Bronchial epithelial cell (primary cell): ENCODE measurements around the gene ARID3B. TPM values are rescaled to one million over a fixed set of nuclear protein-coding genes. Genes with fewer than 3 reads are reported as not detected.

Experiments
- DNase-seq: peaks from one replicate; pipeline ENCODE4 v3.0.0-alpha.2; 2010; ENCODE audit warnings: low read depth
- FAIRE-seq: peaks from 2 replicates; lab custom pipeline; 2011; peaks lifted over from hg19 to GRCh38; lab: Jason Lieb, UNC
- H3K27me3 ChIP-seq: 2 replicates; pipeline ENCODE4 v1.5.1; 2011; ENCODE audit warnings: low read length; ENCODE audit not compliant: control insufficient read depth, insufficient read depth
- H3K36me3 ChIP-seq: 2 replicates; pipeline ENCODE4 v1.5.1; 2011; ENCODE audit warnings: low read length; ENCODE audit not compliant: control insufficient read depth, insufficient read depth
- H3K4me3 ChIP-seq: 2 replicates; pipeline ENCODE4 v1.5.1; 2011; ENCODE audit warnings: mild to moderate bottlenecking, low read depth, low read length, control low read depth
- total RNA-seq: library from RNA; depleted of rRNA; stranded (reverse); fragments of >200 nt; gene quantifications from 2 replicates; pipeline ENCODE4 v1.2.1, GENCODE V29; 2014
- TF ChIP-seq, protein P1 (sequence below): IDR thresholded peaks from 2 replicates; pipeline ENCODE4 v1.5.1; 2011; ENCODE audit warnings: mild to moderate bottlenecking, moderate library complexity, low read length, control low read depth, inconsistent platforms; ENCODE audit not compliant: insufficient read depth, severe bottlenecking

ARID3B gene
- total RNA-seq, 1 donor from 2014 or later = 3.4 TPM

DNA sequence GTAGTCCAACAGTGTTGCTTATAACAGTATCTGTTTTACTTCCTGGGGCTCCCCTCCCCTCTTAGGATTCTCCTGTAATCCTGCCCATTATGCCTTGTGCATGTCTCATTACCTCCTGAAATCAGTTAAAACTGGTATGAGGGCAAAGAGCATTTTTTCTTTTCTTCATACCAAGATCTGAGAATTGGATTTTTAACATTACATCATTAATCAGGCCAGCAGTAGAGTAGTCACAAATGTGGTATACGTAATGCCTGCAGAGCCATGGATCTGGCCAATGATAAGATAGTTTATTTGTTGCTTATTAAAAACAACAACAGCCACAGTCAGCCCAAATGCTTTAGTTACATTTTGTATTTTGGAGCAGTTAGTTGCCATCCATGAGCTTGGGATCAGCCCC, 23.2 kb downstream of the ARID3B start:
- DNase-seq (no peak), FAIRE-seq (no peak)
- TF ChIP-seq, protein P1, sequence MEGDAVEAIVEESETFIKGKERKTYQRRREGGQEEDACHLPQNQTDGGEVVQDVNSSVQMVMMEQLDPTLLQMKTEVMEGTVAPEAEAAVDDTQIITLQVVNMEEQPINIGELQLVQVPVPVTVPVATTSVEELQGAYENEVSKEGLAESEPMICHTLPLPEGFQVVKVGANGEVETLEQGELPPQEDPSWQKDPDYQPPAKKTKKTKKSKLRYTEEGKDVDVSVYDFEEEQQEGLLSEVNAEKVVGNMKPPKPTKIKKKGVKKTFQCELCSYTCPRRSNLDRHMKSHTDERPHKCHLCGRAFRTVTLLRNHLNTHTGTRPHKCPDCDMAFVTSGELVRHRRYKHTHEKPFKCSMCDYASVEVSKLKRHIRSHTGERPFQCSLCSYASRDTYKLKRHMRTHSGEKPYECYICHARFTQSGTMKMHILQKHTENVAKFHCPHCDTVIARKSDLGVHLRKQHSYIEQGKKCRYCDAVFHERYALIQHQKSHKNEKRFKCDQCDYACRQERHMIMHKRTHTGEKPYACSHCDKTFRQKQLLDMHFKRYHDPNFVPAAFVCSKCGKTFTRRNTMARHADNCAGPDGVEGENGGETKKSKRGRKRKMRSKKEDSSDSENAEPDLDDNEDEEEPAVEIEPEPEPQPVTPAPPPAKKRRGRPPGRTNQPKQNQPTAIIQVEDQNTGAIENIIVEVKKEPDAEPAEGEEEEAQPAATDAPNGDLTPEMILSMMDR = no peak
- no peak overlapping the region for H3K4me3 ChIP-seq
- H3K27me3 ChIP-seq = no peaks in the 10 kb centered on the region
- H3K36me3 ChIP-seq = peaks cover 5% of the 10 kb centered on the region

DNA sequence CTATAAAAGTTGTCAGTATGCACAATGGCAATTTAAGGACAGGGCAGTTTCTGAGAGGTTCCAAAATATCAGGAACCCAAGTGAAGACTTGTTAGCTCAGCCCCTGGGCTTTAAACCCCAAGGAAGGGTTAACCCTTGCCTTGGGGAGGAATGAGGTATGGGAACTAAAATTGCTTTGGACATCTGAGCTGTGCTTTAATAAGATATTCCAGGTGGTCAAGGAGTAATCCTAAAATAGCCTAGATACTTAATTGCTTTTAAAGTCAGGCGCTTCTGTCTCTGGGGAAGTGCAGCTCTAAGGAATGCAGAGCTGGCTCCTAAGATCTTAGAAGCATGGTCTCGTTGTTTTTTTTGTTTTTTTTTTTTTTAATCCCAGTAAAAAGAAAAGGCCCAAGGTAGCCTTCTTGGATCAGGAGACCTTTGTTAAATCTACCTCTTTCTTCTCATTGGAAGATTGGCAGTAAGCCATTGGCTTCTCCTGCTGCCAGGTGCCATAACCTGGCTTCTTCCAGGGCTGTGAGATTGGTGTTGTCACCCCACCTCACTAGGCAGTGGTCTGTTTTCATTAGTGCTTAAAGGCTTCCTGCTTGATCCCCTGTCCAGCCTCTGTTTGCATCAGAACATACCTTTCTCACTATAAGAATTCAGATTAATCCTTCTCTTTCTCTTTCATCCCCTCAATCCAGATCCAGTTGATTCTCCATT, 24.5 kb downstream of the ARID3B start:
- FAIRE-seq (no peak), DNase-seq (no peak)
- Histone ChIP-seq H3K36me3 (peaks cover 7% of the 10 kb centered on the region), H3K27me3 (no peaks in the 10 kb centered on the region), H3K4me3 (no peak overlapping the region)
- TF ChIP-seq, protein P1 = no peak

DNA sequence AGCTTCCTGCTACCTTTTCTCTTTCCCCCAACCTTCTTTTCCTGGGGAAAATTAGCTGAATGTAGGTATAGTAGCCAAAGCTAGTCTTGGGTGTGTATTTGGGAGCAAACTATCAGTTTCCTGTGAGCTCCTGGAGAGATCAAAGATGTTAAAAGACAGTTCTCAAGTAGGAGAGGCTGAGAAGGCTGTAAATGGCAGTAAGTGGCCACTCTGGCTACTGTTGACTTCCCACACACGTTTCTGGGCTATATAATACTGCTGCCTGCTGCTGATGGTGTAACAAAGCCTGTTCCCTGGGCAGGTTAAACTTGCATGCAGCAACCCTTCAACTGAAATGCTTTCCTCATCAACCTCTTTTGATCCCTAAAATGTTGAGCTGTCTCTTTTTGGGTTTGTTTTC, 27.6 kb downstream of the ARID3B start:
- TF ChIP-seq, protein P1 = no peak
- DNase-seq = no peak
- no peaks in the 10 kb centered on the region for H3K27me3 ChIP-seq
- H3K4me3 ChIP-seq = no peak overlapping the region
- FAIRE-seq = no peak
- H3K36me3 ChIP-seq = peaks cover 8% of the 10 kb centered on the region

DNA sequence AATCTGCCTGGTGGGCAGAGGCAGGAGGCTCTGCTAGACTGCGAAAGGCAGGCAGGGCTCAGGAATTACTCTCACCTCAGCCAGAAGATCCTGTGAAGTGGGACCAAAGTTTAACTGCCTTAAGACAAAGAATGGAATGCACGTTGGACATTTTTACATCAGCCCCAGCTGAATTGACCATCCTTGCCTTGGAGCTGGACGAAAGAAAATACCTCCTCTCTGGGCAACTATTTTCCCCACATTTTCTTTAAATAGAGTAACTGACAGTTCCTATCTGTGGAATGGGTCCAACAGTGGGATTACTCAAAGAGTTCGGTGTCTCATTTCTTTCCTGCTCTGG, 28.7 kb downstream of the ARID3B start:
- no peak overlapping the region for H3K4me3 ChIP-seq
- FAIRE-seq (no peak), DNase-seq (no peak)
- peaks cover 7% of the 10 kb centered on the region for H3K36me3 ChIP-seq
- TF ChIP-seq, protein P1 = no peak
- no peaks in the 10 kb centered on the region for H3K27me3 ChIP-seq

DNA sequence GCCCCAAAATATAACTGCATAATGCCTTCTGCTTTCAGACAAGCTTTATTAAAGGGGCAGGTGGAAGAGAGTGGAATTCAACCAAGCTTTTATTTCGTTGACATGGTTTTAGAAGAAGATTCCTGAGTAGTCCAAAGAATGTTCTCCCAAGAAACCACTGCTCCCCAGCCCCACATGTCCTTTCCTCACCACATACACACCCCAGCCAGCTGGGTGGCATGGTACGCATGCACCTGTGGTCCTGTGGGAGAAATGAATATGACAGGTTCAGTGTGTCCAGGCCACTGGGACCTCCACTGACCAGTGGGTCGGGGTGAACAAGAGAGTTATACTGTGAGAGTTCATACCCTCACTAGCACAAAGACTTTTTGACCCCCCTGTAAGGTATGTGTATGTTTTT, 30.2 kb downstream of the ARID3B start:
- DNase-seq = no peak
- H3K27me3 ChIP-seq = no peaks in the 10 kb centered on the region
- TF ChIP-seq, protein P1 = no peak
- peaks cover 8% of the 10 kb centered on the region for H3K36me3 ChIP-seq
- H3K4me3 ChIP-seq = no peak overlapping the region
- no peak for FAIRE-seq

DNA sequence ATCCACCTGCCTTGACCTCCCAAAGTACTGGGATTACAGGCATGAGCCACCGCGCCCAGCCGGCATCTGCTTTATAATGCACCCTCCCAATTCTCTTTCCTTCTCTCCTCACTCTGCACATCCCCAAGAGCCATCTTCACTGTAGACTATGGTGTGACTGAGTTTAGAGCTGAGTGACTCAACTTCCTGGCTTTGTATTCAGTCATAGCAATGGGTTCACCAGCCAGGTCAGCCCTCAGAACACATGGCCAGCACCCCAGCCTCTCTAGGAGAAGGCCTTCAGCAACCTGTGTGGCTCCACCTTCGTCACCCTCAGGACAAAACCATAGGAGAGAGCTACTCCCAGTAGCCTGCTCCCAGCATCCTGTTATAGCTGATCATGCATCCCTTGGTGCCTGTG, 33.0 kb downstream of the ARID3B start:
- H3K36me3 ChIP-seq = peaks cover 11% of the 10 kb centered on the region
- TF ChIP-seq, protein P1 = no peak

More for the DNA sequence above, 33.0 kb downstream of the ARID3B start:
- DNase-seq (peak; percentile 56), FAIRE-seq (no peak)
- H3K4me3 ChIP-seq = no peak overlapping the region
- no peaks in the 10 kb centered on the region for H3K27me3 ChIP-seq
